ENCODE data around the gene ADCK1.

DNA sequence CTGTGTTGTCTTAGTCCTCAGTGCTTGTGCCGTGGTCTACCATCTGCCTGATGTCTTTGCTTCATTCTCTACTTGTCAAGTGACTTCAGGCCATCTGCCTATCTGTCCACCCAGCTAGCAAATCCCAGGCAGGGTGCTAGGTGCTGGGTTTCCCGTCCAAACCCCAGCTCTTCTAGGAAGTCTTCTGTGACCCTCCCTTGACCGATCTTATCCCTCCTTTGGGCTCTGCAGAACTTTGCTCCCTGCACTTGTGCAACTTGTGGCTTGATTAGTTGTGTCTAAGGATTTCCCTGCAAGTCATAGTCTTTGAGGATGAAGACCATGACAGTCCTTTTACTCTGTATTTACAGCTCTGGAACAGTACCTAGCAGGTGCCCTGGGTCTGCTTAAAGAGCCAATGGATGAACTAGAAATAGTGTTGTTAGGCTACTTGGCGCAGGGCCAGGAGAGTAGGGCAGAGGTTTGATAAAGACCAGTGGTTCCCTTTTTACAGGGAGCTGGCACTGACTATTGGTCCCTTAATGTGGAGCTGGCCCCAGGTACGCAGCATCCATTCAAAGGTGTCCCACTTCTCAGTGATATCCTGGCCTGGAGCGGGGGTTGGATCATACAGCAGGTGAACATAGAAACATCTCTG is 60.1 kb downstream of the ADCK1 start:
- TF ChIP-seq, protein P1, sequence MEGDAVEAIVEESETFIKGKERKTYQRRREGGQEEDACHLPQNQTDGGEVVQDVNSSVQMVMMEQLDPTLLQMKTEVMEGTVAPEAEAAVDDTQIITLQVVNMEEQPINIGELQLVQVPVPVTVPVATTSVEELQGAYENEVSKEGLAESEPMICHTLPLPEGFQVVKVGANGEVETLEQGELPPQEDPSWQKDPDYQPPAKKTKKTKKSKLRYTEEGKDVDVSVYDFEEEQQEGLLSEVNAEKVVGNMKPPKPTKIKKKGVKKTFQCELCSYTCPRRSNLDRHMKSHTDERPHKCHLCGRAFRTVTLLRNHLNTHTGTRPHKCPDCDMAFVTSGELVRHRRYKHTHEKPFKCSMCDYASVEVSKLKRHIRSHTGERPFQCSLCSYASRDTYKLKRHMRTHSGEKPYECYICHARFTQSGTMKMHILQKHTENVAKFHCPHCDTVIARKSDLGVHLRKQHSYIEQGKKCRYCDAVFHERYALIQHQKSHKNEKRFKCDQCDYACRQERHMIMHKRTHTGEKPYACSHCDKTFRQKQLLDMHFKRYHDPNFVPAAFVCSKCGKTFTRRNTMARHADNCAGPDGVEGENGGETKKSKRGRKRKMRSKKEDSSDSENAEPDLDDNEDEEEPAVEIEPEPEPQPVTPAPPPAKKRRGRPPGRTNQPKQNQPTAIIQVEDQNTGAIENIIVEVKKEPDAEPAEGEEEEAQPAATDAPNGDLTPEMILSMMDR (IDR thresholded peaks at IDR 0.05) = no peak
- TF ChIP-seq POLR2AphosphoS5 (IDR thresholded peaks at IDR 0.05) = no peak
- TF ChIP-seq POLR2A (IDR thresholded peaks at IDR 0.05) = no peak
- TF ChIP-seq EP300 (IDR thresholded peaks at IDR 0.05) = no peak

Measured in upper lobe of left lung (tissue), 4 donors.